ENCODE results near the gene SERINC3. TPM values are rescaled to one million over a fixed set of nuclear protein-coding genes. Genes with fewer than 3 reads are reported as not detected.

The SERINC3 gene
- polyA plus RNA-seq, 1 donor from 2014 or later, result 64.5 TPM

DNA sequence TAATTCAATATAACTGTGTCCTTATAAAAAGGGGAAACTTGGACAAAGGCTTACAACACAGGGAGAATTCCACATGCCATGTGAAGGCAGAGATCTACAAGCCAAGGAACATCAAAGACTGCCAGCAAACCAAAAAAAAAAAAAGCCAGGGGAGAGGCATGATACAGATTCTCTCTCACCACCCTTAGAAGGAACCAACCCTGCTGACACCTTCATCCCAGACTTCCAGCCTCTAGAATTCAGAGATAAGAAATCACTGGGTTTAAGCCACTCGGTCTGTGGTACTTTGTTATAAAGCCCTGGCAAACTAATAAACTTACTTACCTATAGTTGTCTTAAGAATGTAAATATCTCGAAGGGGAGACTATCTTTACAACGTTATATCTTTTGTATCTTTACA lies 4.4 kb downstream of the SERINC3 start:
- peaks cover 5% of the 10 kb centered on the region for H4K20me1 ChIP-seq (ENCODE audit: insufficient read depth)
- H2AFZ ChIP-seq (ENCODE audit: low read depth, low read length), result no peak overlapping the region
- H3K36me3 ChIP-seq (ENCODE audit: insufficient read depth, low read length), result peaks cover 5% of the 10 kb centered on the region
- TF ChIP-seq POLR2AphosphoS5 (IDR thresholded peaks at IDR 0.05) (no peak), EP300 (conservative IDR thresholded peaks at IDR 0.05; ENCODE audit: poor library complexity, severe bottlenecking) (no peak), TAF1 (IDR thresholded peaks at IDR 0.05; ENCODE audit: low read depth) (no peak), RAD21 (conservative IDR thresholded peaks at IDR 0.05) (no peak), SMC3 (conservative IDR thresholded peaks at IDR 0.05; ENCODE audit: poor library complexity) (no peak), EZH2 (IDR thresholded peaks at IDR 0.05; ENCODE audit: borderline replicate concordance, insufficient read depth, low read length, poor library complexity, severe bottlenecking) (no peak), MXI1 (conservative IDR thresholded peaks at IDR 0.05; ENCODE audit: poor library complexity, severe bottlenecking) (no peak)
- TF ChIP-seq, protein P1, sequence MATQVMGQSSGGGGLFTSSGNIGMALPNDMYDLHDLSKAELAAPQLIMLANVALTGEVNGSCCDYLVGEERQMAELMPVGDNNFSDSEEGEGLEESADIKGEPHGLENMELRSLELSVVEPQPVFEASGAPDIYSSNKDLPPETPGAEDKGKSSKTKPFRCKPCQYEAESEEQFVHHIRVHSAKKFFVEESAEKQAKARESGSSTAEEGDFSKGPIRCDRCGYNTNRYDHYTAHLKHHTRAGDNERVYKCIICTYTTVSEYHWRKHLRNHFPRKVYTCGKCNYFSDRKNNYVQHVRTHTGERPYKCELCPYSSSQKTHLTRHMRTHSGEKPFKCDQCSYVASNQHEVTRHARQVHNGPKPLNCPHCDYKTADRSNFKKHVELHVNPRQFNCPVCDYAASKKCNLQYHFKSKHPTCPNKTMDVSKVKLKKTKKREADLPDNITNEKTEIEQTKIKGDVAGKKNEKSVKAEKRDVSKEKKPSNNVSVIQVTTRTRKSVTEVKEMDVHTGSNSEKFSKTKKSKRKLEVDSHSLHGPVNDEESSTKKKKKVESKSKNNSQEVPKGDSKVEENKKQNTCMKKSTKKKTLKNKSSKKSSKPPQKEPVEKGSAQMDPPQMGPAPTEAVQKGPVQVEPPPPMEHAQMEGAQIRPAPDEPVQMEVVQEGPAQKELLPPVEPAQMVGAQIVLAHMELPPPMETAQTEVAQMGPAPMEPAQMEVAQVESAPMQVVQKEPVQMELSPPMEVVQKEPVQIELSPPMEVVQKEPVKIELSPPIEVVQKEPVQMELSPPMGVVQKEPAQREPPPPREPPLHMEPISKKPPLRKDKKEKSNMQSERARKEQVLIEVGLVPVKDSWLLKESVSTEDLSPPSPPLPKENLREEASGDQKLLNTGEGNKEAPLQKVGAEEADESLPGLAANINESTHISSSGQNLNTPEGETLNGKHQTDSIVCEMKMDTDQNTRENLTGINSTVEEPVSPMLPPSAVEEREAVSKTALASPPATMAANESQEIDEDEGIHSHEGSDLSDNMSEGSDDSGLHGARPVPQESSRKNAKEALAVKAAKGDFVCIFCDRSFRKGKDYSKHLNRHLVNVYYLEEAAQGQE (IDR thresholded peaks at IDR 0.05; ENCODE audit: borderline replicate concordance), result no peak
- TF ChIP-seq, protein P2, sequence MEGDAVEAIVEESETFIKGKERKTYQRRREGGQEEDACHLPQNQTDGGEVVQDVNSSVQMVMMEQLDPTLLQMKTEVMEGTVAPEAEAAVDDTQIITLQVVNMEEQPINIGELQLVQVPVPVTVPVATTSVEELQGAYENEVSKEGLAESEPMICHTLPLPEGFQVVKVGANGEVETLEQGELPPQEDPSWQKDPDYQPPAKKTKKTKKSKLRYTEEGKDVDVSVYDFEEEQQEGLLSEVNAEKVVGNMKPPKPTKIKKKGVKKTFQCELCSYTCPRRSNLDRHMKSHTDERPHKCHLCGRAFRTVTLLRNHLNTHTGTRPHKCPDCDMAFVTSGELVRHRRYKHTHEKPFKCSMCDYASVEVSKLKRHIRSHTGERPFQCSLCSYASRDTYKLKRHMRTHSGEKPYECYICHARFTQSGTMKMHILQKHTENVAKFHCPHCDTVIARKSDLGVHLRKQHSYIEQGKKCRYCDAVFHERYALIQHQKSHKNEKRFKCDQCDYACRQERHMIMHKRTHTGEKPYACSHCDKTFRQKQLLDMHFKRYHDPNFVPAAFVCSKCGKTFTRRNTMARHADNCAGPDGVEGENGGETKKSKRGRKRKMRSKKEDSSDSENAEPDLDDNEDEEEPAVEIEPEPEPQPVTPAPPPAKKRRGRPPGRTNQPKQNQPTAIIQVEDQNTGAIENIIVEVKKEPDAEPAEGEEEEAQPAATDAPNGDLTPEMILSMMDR (IDR thresholded peaks at IDR 0.05; ENCODE audit: poor library complexity, severe bottlenecking), result no peak
- H3K79me2 ChIP-seq (replicated peaks; ENCODE audit: insufficient read depth, low read length), result peaks cover 61% of the 10 kb centered on the region
- H3K9ac ChIP-seq (ENCODE audit: low read length), result no peak overlapping the region
- H3K4me3 ChIP-seq (ENCODE audit: low read length), result no peak overlapping the region
- H3F3A ChIP-seq (ENCODE audit: insufficient read depth, low read length, poor library complexity, severe bottlenecking), result no peaks in the 10 kb centered on the region
- no peak overlapping the region for H3K4me2 ChIP-seq (ENCODE audit: low read length)
- H3K9me2 ChIP-seq (ENCODE audit: insufficient read depth, low read length), result no peaks in the 10 kb centered on the region
- no peaks in the 10 kb centered on the region for H3K27me3 ChIP-seq (ENCODE audit: insufficient read depth, low read depth, low read length)
- H3K9me3 ChIP-seq (ENCODE audit: low read length), result no peaks in the 10 kb centered on the region
- H3K27ac ChIP-seq (ENCODE audit: low read length), result no peak overlapping the region

DNA sequence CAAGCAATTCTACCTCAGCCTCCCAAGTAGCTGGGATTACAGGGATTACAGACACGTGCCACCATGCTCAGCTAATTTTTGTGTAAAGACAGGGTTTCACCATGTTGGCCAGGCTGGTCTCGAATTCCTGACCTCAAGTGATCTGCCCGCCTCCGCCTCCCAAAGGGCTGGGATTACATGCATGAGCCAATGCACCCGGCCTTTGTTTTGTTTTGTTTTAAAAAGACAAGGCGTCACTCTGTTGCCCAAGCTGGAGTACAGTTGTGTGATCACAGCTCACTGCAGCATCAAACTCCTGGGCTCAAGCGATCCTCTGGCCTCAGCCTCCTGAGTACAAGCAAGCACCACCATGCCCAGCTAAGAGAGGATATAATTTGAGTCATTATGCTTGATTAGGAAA lies 5.4 kb downstream of the SERINC3 start:
- Histone ChIP-seq H3K79me2 (replicated peaks; ENCODE audit: insufficient read depth, low read length) (peaks cover 59% of the 10 kb centered on the region), H3K4me2 (ENCODE audit: low read length) (no peak overlapping the region), H3K27ac (ENCODE audit: low read length) (no peak overlapping the region), H3K4me3 (ENCODE audit: low read length) (no peak overlapping the region), H3K9me2 (ENCODE audit: insufficient read depth, low read length) (no peaks in the 10 kb centered on the region), H3K36me3 (ENCODE audit: insufficient read depth, low read length) (peaks cover 5% of the 10 kb centered on the region), H3K9ac (ENCODE audit: low read length) (no peak overlapping the region), H2AFZ (ENCODE audit: low read depth, low read length) (no peak overlapping the region), H3K9me3 (ENCODE audit: low read length) (no peaks in the 10 kb centered on the region), H3F3A (ENCODE audit: insufficient read depth, low read length, poor library complexity, severe bottlenecking) (no peaks in the 10 kb centered on the region), H3K27me3 (ENCODE audit: insufficient read depth, low read depth, low read length) (no peaks in the 10 kb centered on the region), H4K20me1 (ENCODE audit: insufficient read depth) (peaks cover 5% of the 10 kb centered on the region)
- no peak for TF ChIP-seq EP300 (conservative IDR thresholded peaks at IDR 0.05; ENCODE audit: poor library complexity, severe bottlenecking)

DNA sequence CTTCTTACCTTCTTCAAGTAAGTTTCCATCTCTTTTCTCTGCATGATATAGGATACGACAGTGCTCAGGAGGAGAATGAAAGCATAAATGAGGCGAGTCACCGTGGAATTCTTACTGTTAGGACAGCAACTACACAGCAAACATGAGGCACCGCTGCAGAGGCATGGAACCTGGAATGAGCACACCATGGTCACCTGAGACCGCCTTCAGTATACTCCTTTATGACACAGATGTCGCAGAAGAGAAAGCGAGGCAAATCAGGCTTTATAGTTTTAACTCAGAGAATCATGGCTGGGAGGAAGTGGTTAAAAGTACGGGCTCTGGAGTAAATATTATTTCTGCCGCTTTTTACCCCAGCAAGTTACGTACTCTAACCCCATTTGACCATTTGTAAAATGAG lies 8.0 kb downstream of the SERINC3 start:
- Histone ChIP-seq H3K4me3 (ENCODE audit: low read length) (no peak overlapping the region), H2AFZ (ENCODE audit: low read depth, low read length) (no peak overlapping the region), H3K79me2 (replicated peaks; ENCODE audit: insufficient read depth, low read length) (peaks cover 33% of the 10 kb centered on the region), H3F3A (ENCODE audit: insufficient read depth, low read length, poor library complexity, severe bottlenecking) (no peaks in the 10 kb centered on the region), H3K27me3 (ENCODE audit: insufficient read depth, low read depth, low read length) (no peaks in the 10 kb centered on the region), H3K9ac (ENCODE audit: low read length) (no peak overlapping the region), H3K9me3 (ENCODE audit: low read length) (no peaks in the 10 kb centered on the region), H3K4me2 (ENCODE audit: low read length) (no peak overlapping the region), H4K20me1 (ENCODE audit: insufficient read depth) (no peaks in the 10 kb centered on the region), H3K27ac (ENCODE audit: low read length) (no peak overlapping the region), H3K36me3 (ENCODE audit: insufficient read depth, low read length) (no peaks in the 10 kb centered on the region), H3K9me2 (ENCODE audit: insufficient read depth, low read length) (no peaks in the 10 kb centered on the region)
- TF ChIP-seq EZH2 (IDR thresholded peaks at IDR 0.05; ENCODE audit: borderline replicate concordance, insufficient read depth, low read length, poor library complexity, severe bottlenecking) (no peak), TAF1 (IDR thresholded peaks at IDR 0.05; ENCODE audit: low read depth) (no peak), SMC3 (conservative IDR thresholded peaks at IDR 0.05; ENCODE audit: poor library complexity) (no peak), EP300 (conservative IDR thresholded peaks at IDR 0.05; ENCODE audit: poor library complexity, severe bottlenecking) (no peak), RAD21 (conservative IDR thresholded peaks at IDR 0.05) (no peak), MXI1 (conservative IDR thresholded peaks at IDR 0.05; ENCODE audit: poor library complexity, severe bottlenecking) (no peak), POLR2AphosphoS5 (IDR thresholded peaks at IDR 0.05) (no peak)
- TF ChIP-seq, protein P1 (IDR thresholded peaks at IDR 0.05; ENCODE audit: borderline replicate concordance), result no peak
- TF ChIP-seq, protein P2 (IDR thresholded peaks at IDR 0.05; ENCODE audit: poor library complexity, severe bottlenecking), result no peak

Data from neural cell (in vitro differentiated cells).